ENCODE results near the gene SNRK.

Gene SNRK

GRCh38 chr3:43366885-43367284 is 80.5 kb downstream of the SNRK start:
- H3K4me2 ChIP-seq (ENCODE audit: low read depth, low read length, poor library complexity, severe bottlenecking): no peak overlapping the region
- no peak overlapping the region for H2AFZ ChIP-seq (ENCODE audit: low read depth, low read length, severe bottlenecking)

GRCh38 chr3:43369404-43370292 is 83.3 kb downstream of the SNRK start:
- no peaks in the 10 kb centered on the region for H3F3A ChIP-seq (ENCODE audit: insufficient read depth)

More at GRCh38 chr3:43366885-43367284, 80.5 kb downstream of the SNRK start:
- no peaks in the 10 kb centered on the region for H3K27me3 ChIP-seq (ENCODE audit: low read length)
- no peak overlapping the region for H3K27ac ChIP-seq (ENCODE audit: low read depth, low read length)
- H4K20me1 ChIP-seq (ENCODE audit: low read depth, low read length): no peaks in the 10 kb centered on the region
- no peaks in the 10 kb centered on the region for H3F3A ChIP-seq (ENCODE audit: insufficient read depth)
- H3K9me2 ChIP-seq (replicated peaks; ENCODE audit: insufficient read depth, low read length): no peaks in the 10 kb centered on the region
- no peaks in the 10 kb centered on the region for H3K36me3 ChIP-seq (ENCODE audit: low read length)
- no peaks in the 10 kb centered on the region for H3K79me2 ChIP-seq (ENCODE audit: insufficient read depth, low read length)
- H3K9ac ChIP-seq (ENCODE audit: low read length): no peak overlapping the region
- no peak overlapping the region for H3K4me3 ChIP-seq (ENCODE audit: insufficient read depth, low read length, poor library complexity, severe bottlenecking)
- no peaks in the 10 kb centered on the region for H3K9me3 ChIP-seq (ENCODE audit: insufficient read depth, low read length)
- no peak for TF ChIP-seq EZH2phosphoT487 (conservative IDR thresholded peaks at IDR 0.05; ENCODE audit: low read length)
- no peak for TF ChIP-seq CTCF (IDR thresholded peaks at IDR 0.05; ENCODE audit: insufficient read depth, low read length, poor library complexity, severe bottlenecking)

GRCh38 chr3:43370293-43370980 is 84.1 kb downstream of the SNRK start:
- no peaks in the 10 kb centered on the region for H3K9me2 ChIP-seq (replicated peaks; ENCODE audit: insufficient read depth, low read length)
- no peak overlapping the region for H3K4me2 ChIP-seq (ENCODE audit: low read depth, low read length, poor library complexity, severe bottlenecking)
- H3F3A ChIP-seq (ENCODE audit: insufficient read depth): no peaks in the 10 kb centered on the region
- H2AFZ ChIP-seq (ENCODE audit: low read depth, low read length, severe bottlenecking): no peak overlapping the region
- no peaks in the 10 kb centered on the region for H3K9me3 ChIP-seq (ENCODE audit: insufficient read depth, low read length)
- no peaks in the 10 kb centered on the region for H4K20me1 ChIP-seq (ENCODE audit: low read depth, low read length)
- no peaks in the 10 kb centered on the region for H3K27me3 ChIP-seq (ENCODE audit: low read length)
- no peaks in the 10 kb centered on the region for H3K79me2 ChIP-seq (ENCODE audit: insufficient read depth, low read length)
- no peak overlapping the region for H3K9ac ChIP-seq (ENCODE audit: low read length)
- no peak overlapping the region for H3K4me3 ChIP-seq (ENCODE audit: insufficient read depth, low read length, poor library complexity, severe bottlenecking)
- H3K36me3 ChIP-seq (ENCODE audit: low read length): no peaks in the 10 kb centered on the region
- TF ChIP-seq CTCF (IDR thresholded peaks at IDR 0.05; ENCODE audit: insufficient read depth, low read length, poor library complexity, severe bottlenecking): no peak
- no peak for TF ChIP-seq EZH2phosphoT487 (conservative IDR thresholded peaks at IDR 0.05; ENCODE audit: low read length)
- H3K27ac ChIP-seq (ENCODE audit: low read depth, low read length): no peak overlapping the region

More at GRCh38 chr3:43369404-43370292, 83.3 kb downstream of the SNRK start:
- Histone ChIP-seq H2AFZ (ENCODE audit: low read depth, low read length, severe bottlenecking) (no peak overlapping the region), H3K36me3 (ENCODE audit: low read length) (no peaks in the 10 kb centered on the region), H3K27me3 (ENCODE audit: low read length) (no peaks in the 10 kb centered on the region), H3K9ac (ENCODE audit: low read length) (no peak overlapping the region), H3K4me3 (ENCODE audit: insufficient read depth, low read length, poor library complexity, severe bottlenecking) (no peak overlapping the region), H3K4me2 (ENCODE audit: low read depth, low read length, poor library complexity, severe bottlenecking) (no peak overlapping the region), H3K9me2 (replicated peaks; ENCODE audit: insufficient read depth, low read length) (no peaks in the 10 kb centered on the region), H3K9me3 (ENCODE audit: insufficient read depth, low read length) (no peaks in the 10 kb centered on the region), H3K79me2 (ENCODE audit: insufficient read depth, low read length) (no peaks in the 10 kb centered on the region), H4K20me1 (ENCODE audit: low read depth, low read length) (no peaks in the 10 kb centered on the region), H3K27ac (ENCODE audit: low read depth, low read length) (no peak overlapping the region)
- no peak for TF ChIP-seq CTCF (IDR thresholded peaks at IDR 0.05; ENCODE audit: insufficient read depth, low read length, poor library complexity, severe bottlenecking)
- TF ChIP-seq EZH2phosphoT487 (conservative IDR thresholded peaks at IDR 0.05; ENCODE audit: low read length): no peak
